H9 (cell line): ENCODE results near the gene RBBP9. TPM values are rescaled to one million over a fixed set of nuclear protein-coding genes. Genes with fewer than 3 reads are reported as not detected.

ENCODE experiments used
- DNase-seq: peaks from one replicate; pipeline ENCODE4 v3.0.0-alpha.2; 2017
- H2AFZ ChIP-seq: one replicate; pipeline ENCODE4 v1.6.1; 2013; ENCODE audit warnings: mild to moderate bottlenecking, low read length, control low read depth, moderate library complexity
- H2AK5ac ChIP-seq: 2 replicates; pipeline ENCODE4 v1.6.1; 2013; ENCODE audit warnings: low read length, control low read depth, mixed read lengths; ENCODE audit not compliant: insufficient read length
- H2BK120ac ChIP-seq: one replicate; pipeline ENCODE4 v1.6.1; 2013; ENCODE audit warnings: low read depth, mild to moderate bottlenecking, low read length, control low read depth, inconsistent platforms; ENCODE audit not compliant: poor library complexity, severe bottlenecking
- H2BK12ac ChIP-seq: 2 replicates; pipeline ENCODE4 v1.6.1; 2013; ENCODE audit warnings: low read length, control low read depth, mixed read lengths, low read depth; ENCODE audit not compliant: insufficient read length
- H2BK15ac ChIP-seq: 2 replicates; pipeline ENCODE4 v1.6.1; 2013; ENCODE audit warnings: low read depth, low read length, control low read depth
- H2BK20ac ChIP-seq: one replicate; pipeline ENCODE4 v1.6.1; 2013; ENCODE audit warnings: low read depth, mild to moderate bottlenecking, low read length, control low read depth, inconsistent platforms; ENCODE audit not compliant: poor library complexity, severe bottlenecking
- H2BK5ac ChIP-seq: 2 replicates; pipeline ENCODE4 v1.6.1; 2013; ENCODE audit warnings: low read length, control low read depth, mixed read lengths; ENCODE audit not compliant: insufficient read length
- H3K14ac ChIP-seq: 2 replicates; pipeline ENCODE4 v1.6.1; 2013; ENCODE audit warnings: low read length, control low read depth; ENCODE audit not compliant: insufficient read depth
- H3K18ac ChIP-seq: 2 replicates; pipeline ENCODE4 v1.6.1; 2013; ENCODE audit warnings: low read depth, mild to moderate bottlenecking, mixed read lengths, low read length, control low read depth; ENCODE audit not compliant: insufficient read length
- H3K23ac ChIP-seq: 2 replicates; pipeline ENCODE4 v1.6.1; 2013; ENCODE audit warnings: low read length, control low read depth, mixed read lengths, low read depth; ENCODE audit not compliant: insufficient read length
- H3K23me2 ChIP-seq: 2 replicates; pipeline ENCODE4 v1.6.1; 2013; ENCODE audit warnings: low read depth, mild to moderate bottlenecking, mixed read lengths, low read length, control low read depth; ENCODE audit not compliant: insufficient read length, poor library complexity, severe bottlenecking
- H3K27ac ChIP-seq: 2 replicates; pipeline ENCODE4 v1.5.1; 2013; ENCODE audit warnings: low read length, control low read depth, mixed read lengths, low read depth; ENCODE audit not compliant: insufficient read length
- H3K27me3 ChIP-seq: 2 replicates; pipeline ENCODE4 v1.6.1; 2013; ENCODE audit warnings: low read length, control low read depth, inconsistent platforms; ENCODE audit not compliant: insufficient read depth
- H3K4ac ChIP-seq: 2 replicates; pipeline ENCODE4 v1.6.1; 2013; ENCODE audit warnings: low read depth, mild to moderate bottlenecking, control low read depth, inconsistent platforms, low read length, moderate library complexity
- H3K4me1 ChIP-seq: 2 replicates; pipeline ENCODE4 v1.6.1; 2013; ENCODE audit warnings: low read length, control low read depth, inconsistent platforms; ENCODE audit not compliant: insufficient read depth
- H3K4me2 ChIP-seq: 2 replicates; pipeline ENCODE4 v1.6.1; 2013; ENCODE audit warnings: low read length, control low read depth, mixed read lengths; ENCODE audit not compliant: insufficient read length, insufficient read depth
- H3K56ac ChIP-seq: 2 replicates; pipeline ENCODE4 v1.6.1; 2013; ENCODE audit warnings: low read depth, mild to moderate bottlenecking, mixed read lengths, low read length, control low read depth; ENCODE audit not compliant: insufficient read length
- H3K79me1 ChIP-seq: 2 replicates; pipeline ENCODE4 v1.6.1; 2013; ENCODE audit warnings: low read depth, mild to moderate bottlenecking, moderate library complexity, low read length, control low read depth, inconsistent platforms; ENCODE audit not compliant: insufficient read depth, poor library complexity, severe bottlenecking
- H3K79me2 ChIP-seq: 2 replicates; pipeline ENCODE4 v1.6.1; 2013; ENCODE audit warnings: low read length, control low read depth, inconsistent platforms; ENCODE audit not compliant: insufficient read depth
- H3K9ac ChIP-seq: 2 replicates; pipeline ENCODE4 v1.6.1; 2013; ENCODE audit warnings: low read length, control low read depth, mixed read lengths; ENCODE audit not compliant: insufficient read length; ENCODE audit errors: extremely low read depth
- H3K9me3 ChIP-seq: one replicate; pipeline ENCODE4 v1.6.1; 2013; ENCODE audit warnings: low read depth, low read length, inconsistent platforms; ENCODE audit not compliant: control insufficient read depth
- H3T11ph ChIP-seq: one replicate; pipeline ENCODE4 v1.6.1; 2013; ENCODE audit warnings: mild to moderate bottlenecking, low read length, control low read depth, inconsistent platforms
- H4K20me1 ChIP-seq: one replicate; pipeline ENCODE4 v1.6.1; 2013; ENCODE audit not compliant: control insufficient read depth, insufficient read length, insufficient read depth
- H4K5ac ChIP-seq: 2 replicates; pipeline ENCODE4 v1.6.1; 2013; ENCODE audit warnings: low read depth, mild to moderate bottlenecking, mixed read lengths, low read length, control low read depth; ENCODE audit not compliant: insufficient read length
- H4K8ac ChIP-seq: replicated peaks from 2 replicates; pipeline ENCODE4 v1.6.1; 2013; ENCODE audit warnings: low read length, control low read depth, mixed read lengths, low read depth; ENCODE audit not compliant: insufficient read length
- H4K91ac ChIP-seq: 2 replicates; pipeline ENCODE4 v1.6.1; 2013; ENCODE audit warnings: low read depth, mild to moderate bottlenecking, moderate library complexity, mixed read lengths, low read length, control low read depth; ENCODE audit not compliant: insufficient read length
- H3K27ac Mint-ChIP-seq, 3 experiments: 2 replicates in 2 of 3; 3 replicates in 1 of 3; pipeline ENCODE4 v1.8.0; 2020 to 2021; ENCODE audit warnings: mixed read lengths in 3 of 3, mild to moderate bottlenecking in 1 of 3, moderate library complexity in 1 of 3
- H3K27me3 Mint-ChIP-seq: 2 replicates; pipeline ENCODE4 v1.8.0; 2021; ENCODE audit warnings: low read depth, mild to moderate bottlenecking, moderate library complexity, mixed read lengths
- H3K36me3 Mint-ChIP-seq, 3 experiments: 2 replicates in 2 of 3; 3 replicates in 1 of 3; pipeline ENCODE4 v1.8.0; 2020 to 2021; ENCODE audit warnings: low read depth in 3 of 3, mixed read lengths in 3 of 3; ENCODE audit not compliant: insufficient read depth in 1 of 3
- H3K4me1 Mint-ChIP-seq, 2 experiments: 2 replicates each; pipeline ENCODE4 v1.8.0; 2020; ENCODE audit warnings: mixed read lengths in 2 of 2
- H3K4me3 Mint-ChIP-seq, 2 experiments: 2 replicates in 1 of 2; 3 replicates in 1 of 2; pipeline ENCODE4 v1.8.0; 2020 to 2021; ENCODE audit warnings: mild to moderate bottlenecking in 2 of 2, mixed read lengths in 2 of 2, moderate library complexity in 1 of 2
- H3K9me3 Mint-ChIP-seq, 2 experiments: 2 replicates in 1 of 2; 3 replicates in 1 of 2; pipeline ENCODE4 v1.8.0; 2020; ENCODE audit warnings: mild to moderate bottlenecking in 2 of 2, mixed read lengths in 2 of 2, moderate library complexity in 1 of 2
- CTCF ChIP-seq: fragments of 200-600 bp; sonication (generic); conservative IDR thresholded peaks from 3 replicates; pipeline ENCODE4 v1.8.0; 2021; ENCODE audit warnings: antibody characterized with exemption, mild to moderate bottlenecking
- WGBS: extraction: QIAGEN DNeasy Blood & Tissue Kit; methylation state at CpG from one replicate; pipeline ENCODE4 v1.1.7; 2013; ENCODE audit warnings: missing lambda C conversion rate, low lambda C conversion rate, mixed read lengths; ENCODE audit not compliant: insufficient read length; ENCODE audit errors: extremely low coverage; 5-methylcytosine and 5-hydroxymethylcytosine counted together
- total RNA-seq: library from RNA; stranded (reverse); gene quantifications from 2 replicates; pipeline ENCODE4 v1.2.1, GENCODE V29; 2021

The RBBP9 gene
- total RNA-seq, 1 experiment from 2014 or later = 12.0 TPM

- H3K27ac Mint-ChIP-seq = no peak overlapping the region
- H3K27me3 Mint-ChIP-seq = no peaks in the 10 kb centered on the region
- no peak for TF ChIP-seq CTCF
Observed at GRCh38 chr20:18497603-18498002, 578 bp upstream of the RBBP9 start.

More at GRCh38 chr20:18497603-18498002, 578 bp upstream of the RBBP9 start:
- Histone ChIP-seq H3K56ac (no peak overlapping the region), H2AK5ac (no peak overlapping the region), H4K8ac (no peak overlapping the region), H3T11ph (no peak overlapping the region), H3K18ac (no peak overlapping the region), H2BK12ac (no peak overlapping the region), H2BK15ac (no peak overlapping the region), H3K79me1 (no peaks in the 10 kb centered on the region), H3K23ac (no peak overlapping the region), H2BK20ac (no peak overlapping the region), H4K91ac (no peak overlapping the region), H3K27ac (no peak overlapping the region), H3K23me2 (peaks cover 7% of the 10 kb centered on the region), H2BK5ac (no peak overlapping the region), H4K5ac (no peak overlapping the region), H2BK120ac (no peak overlapping the region), H3K79me2 (no peaks in the 10 kb centered on the region), H3K4me2 (no peak overlapping the region), H3K9me3 (no peaks in the 10 kb centered on the region), H3K14ac (no peak overlapping the region), H3K27me3 (no peaks in the 10 kb centered on the region), H4K20me1 (no peaks in the 10 kb centered on the region), H3K4ac (no peak overlapping the region), H3K4me1 (no peaks in the 10 kb centered on the region), H2AFZ (peak overlapping the region; percentile 36), H3K9ac (no peak overlapping the region)
- Mint-ChIP-seq H3K36me3 (peaks cover 5 to 8% (median 7%) of the 10 kb centered on the region in 3 experiments; a peak in 5 of 7 replicates), H3K9me3 (no peaks in the 10 kb centered on the region), H3K4me1 (peaks cover 11 to 12% of the 10 kb centered on the region in 2 experiments), H3K4me3 (peak overlapping the region in 1 of 2 experiments; percentile 98; a peak in 2 of 5 replicates)
- DNase-seq = no peak
- no CpG with 5 or more reads among the region's 3 CpGs for WGBS
